Right renal pelvis (tissue), 4 donors: ENCODE measurements around the gene RSRP1. TPM values are rescaled to one million over a fixed set of nuclear protein-coding genes. Genes with fewer than 3 reads are reported as not detected.
A peak's percentile ranks its signal among the peaks of the same experiment; 100 is the strongest.

ENCODE experiments used
- DNase-seq, 4 donors: peaks; one replicate each; pipeline ENCODE4 v3.0.0-alpha.2; 2013; ENCODE audit warnings: low read depth in 4 of 4, low spot score in 3 of 4, missing footprints in 1 of 4
- polyA plus RNA-seq, 4 donors: library from polyadenylated mRNA; unstranded; fragments of 120-200 nt; gene quantifications; one replicate each; pipeline ENCODE4 v1.2.1, GENCODE V29; 2013; ENCODE audit not compliant: insufficient read length in 4 of 4

Gene RSRP1
- polyA plus RNA-seq, 4 donors, result 106 to 213 (median 137) TPM

DNA sequence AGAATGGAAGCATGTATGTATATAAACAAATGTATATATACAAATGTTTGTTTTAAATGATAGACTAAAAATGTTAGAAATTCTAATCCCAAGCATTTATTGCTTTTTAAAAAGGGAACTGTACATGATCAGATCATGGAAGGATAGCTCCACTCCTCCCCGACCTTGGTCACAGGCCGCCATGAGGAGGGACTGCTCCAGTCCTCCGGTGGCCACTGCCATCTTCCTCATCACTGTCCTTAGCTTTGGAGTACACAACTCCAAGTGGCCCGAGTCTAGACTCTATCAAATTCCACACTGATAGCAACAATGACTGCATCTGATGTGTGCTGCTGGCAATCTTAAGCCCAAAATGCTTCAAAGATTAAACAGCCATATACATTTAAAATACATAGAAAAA lies 24.6 kb downstream of the RSRP1 start:
- no peak for DNase-seq

DNA sequence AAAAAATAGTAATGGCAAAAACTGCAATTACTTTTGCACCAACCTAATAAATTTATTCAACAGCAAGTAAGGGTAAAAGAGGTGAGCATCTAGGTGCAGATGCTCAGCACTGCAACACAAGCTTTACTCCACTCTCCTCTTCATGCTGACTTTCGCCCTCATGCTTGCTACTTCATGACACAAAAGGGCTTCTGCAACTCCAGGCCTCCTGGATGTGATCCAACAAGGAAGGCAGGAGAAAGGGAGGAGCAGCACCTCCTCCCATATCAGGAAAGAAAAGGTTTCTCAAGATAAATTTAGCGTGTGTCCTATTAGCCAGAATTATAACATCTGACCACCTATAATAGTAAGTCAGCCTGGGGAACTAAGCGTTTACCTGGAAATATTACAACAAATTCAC lies 26.6 kb downstream of the RSRP1 start:
- DNase-seq, result no peak

DNA sequence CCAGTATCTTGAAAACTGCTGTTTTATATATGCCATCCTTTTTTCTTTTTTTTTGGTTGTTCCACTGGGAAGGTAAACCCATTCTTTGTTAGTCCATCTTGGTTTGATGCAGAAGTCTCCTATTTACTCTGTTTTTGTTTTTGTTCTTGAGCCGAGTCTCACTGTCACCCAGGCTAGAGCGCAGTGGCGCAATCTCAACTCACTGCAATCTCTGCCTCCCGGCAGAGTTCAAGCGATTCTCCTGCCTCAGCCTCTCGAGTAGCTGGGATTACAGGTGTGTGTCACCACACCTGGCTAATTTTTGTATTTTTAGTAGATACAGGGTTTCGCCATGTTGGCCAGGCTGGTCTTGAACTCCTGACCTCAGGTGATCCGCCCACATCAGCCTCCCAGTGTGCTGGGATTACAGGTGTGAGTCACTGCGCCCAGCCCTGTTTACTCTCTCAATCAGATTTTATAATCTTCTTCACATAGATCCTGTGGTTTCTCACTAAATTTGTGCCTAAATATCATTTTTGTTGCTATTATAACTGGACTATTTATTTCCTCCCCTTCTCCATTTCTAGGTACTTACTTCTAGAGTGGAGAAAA lies 27.5 kb downstream of the RSRP1 start:
- DNase-seq, result no peak

DNA sequence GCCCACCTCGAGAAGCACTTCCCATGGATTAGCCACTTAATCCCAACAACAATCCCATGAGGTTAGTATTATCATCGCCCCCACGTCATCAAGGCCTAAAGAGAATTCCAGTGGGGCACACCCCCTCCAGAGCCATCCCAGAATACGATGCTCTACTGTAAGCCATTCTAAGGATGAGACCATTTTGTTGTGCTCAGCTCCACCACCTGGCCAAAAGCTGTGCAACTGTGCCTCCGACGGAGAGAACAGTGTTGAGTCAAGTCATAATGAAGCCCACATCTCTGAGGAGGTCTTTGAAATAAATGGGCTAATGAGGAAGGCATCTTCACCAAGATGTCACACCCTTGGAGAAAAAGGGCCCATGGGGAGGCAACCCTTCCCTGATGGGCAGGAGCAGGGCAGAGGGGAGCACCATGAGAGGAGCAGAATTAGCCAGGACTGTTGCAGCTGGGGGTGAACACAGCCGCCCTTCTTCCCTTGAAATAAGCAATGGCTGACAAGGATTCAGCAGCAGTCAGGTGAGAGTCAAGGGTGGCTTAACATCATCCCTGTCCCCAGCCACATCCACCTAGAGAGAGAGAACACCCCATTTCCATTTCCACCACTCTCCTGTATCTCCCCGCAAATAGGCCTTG lies 29.5 kb downstream of the RSRP1 start:
- DNase-seq, result no peak

DNA sequence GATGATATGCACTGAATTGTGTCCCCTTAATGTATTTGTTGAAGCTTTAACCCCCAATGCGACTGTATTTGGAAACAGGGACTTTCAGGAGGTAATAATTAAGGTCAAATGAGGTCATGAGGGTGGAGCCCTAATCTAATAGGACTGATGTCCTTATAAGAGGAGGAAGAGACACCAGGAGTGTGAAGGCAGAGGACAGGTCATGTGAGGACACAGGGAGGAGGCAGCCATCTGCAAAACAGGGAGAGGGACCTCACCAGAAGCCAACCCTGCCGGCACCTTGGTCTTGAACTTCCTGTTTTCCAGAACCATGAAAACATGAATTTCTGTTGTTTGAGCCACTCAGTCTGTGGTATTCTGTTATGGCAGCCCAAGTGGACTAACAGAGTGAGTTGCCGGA lies 30.2 kb downstream of the RSRP1 start:
- no peak for DNase-seq

DNA sequence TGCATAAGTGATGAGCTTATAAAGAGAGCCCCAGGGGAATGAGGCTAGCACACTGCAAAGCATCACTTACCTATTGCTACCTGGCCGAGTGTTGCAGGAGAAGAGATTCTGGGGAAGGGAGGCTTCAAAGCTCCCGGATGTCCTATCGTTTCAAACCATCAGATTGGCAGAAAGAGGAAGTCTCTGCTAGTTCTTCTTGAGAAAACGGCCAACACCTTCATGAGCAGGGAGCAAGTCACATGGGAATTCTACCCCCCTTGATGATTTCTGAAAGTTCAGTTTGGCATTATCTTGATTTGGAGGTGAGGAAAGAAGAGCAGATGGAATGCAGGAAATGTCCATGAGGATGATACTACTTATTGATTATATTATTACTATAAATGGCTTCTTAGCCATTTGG lies 31.1 kb downstream of the RSRP1 start:
- no peak for DNase-seq

DNA sequence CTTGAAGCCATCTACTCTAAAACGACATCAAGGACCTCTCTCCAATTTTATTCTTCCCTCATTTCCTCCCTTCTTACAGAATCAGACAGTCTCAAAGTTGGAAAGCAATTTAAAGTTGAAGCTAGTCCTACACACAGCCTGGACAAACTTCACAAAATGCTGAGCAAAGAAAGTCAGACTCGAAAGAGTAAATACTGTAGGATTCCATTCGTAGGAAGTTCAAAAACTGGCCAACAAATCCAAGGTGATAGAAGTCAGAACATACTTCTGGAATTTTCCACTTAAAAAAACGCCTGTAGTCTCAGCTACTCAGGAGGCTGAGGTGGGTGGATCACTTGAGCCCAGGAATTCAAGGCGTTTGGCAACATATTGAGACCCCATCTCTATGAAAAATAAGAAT lies 34.5 kb downstream of the RSRP1 start:
- no peak for DNase-seq

DNA sequence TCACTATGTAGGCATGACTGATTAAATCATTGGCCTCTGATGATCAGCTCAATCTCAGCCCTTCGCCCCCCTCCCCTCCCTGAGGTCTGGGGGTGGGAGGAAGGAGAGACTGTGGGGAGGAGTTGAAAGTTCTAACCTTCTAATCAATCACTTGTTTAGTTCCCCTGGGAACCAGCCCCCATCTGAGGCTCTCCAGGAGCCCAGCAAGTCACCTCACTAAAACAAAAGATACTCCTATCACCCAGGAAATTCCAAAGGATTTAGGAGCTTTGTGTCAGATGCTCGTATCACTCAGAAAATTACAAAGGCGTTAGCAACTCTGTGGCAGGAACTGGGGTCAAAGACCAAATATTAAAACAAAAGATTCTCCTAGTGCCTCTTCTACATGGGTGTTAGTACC lies 36.5 kb downstream of the RSRP1 start:
- DNase-seq, result no peak

DNA sequence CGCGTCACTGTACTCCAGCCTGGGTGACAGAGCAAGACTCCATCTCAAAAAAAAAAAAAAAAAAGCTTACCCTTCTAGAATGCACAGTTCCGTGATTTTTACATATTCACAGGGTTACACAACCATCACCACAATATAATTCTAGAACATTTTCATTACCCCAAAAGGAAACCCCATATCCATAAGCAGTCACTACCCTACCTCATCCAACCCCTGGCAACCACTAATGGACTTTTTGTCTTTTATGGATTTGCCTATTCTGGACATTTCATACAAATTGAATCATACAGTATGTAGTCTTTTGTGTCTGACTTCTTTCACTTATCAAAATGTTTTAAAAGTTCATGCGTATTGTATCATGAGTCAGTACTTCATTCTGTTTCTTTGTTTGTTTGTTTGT lies 37.7 kb downstream of the RSRP1 start:
- no peak for DNase-seq

DNA sequence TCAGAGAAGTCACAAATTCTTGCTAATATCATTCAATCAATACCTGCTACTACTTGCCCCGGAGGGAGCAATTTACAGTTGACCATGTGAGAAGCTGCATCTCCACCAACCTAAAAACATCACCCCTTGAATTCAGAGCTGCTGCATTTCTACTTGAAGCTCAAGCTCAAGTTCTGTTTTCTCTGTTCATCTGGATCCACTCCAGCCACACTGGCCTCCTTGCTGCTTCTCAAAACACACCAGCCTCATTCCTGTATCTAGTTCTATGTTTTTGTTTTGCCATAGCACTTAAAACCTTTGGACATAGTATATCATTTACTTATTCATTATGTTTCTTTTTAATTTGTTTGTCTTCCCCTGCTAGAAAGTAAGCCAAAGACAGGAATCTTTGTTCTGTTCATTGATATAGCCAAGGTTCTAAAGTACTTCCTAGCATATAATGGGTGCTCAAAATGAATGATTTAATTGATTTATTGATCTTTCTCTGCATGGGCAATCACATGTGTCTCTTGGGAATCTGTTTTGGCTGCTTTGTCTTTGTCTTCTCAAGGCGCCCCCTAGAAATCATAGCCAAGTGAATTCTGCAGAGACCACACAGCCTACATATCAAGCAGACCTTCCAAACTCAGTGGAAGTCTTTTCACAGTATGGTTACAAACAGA lies 38.6 kb downstream of the RSRP1 start:
- DNase-seq, result no peak

DNA sequence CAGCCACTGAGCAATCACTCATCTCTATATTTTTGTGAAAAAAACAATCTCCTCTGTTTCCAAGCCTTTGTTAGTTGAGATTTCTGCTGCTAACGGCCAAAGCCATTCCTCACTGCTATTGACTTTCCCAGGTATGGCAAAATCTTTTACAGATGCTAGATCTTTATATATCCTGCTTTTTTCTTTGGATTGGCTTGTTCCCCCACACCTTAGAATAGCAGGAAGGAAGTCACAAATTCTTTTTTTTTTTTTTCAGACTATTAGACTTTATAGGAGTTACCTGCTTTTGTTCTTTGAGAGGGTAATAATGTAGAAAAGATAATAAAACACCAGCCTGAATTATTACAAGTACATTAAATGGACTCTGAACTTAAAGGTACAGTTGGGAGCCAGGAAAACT lies 39.2 kb downstream of the RSRP1 start:
- no peak for DNase-seq

DNA sequence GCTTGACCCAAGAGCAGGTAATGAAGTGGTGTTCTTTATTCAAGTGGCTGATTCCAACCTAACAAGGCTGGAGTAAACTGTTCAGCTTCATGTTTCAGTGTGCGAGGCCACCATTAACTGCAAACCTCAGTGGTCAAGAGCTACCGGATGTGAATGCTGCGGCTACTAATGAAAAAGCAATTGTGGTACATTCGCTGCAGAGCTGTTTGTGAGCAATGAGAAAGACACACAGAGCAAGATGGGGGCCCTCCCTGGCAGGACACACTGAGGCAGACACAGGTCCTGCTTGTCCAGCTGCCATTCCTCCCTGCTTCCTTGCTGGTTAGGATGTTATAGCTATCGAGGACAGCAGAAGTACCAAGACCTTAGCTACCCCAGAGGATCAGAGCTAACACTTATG lies 41.1 kb downstream of the RSRP1 start:
- no peak for DNase-seq

DNA sequence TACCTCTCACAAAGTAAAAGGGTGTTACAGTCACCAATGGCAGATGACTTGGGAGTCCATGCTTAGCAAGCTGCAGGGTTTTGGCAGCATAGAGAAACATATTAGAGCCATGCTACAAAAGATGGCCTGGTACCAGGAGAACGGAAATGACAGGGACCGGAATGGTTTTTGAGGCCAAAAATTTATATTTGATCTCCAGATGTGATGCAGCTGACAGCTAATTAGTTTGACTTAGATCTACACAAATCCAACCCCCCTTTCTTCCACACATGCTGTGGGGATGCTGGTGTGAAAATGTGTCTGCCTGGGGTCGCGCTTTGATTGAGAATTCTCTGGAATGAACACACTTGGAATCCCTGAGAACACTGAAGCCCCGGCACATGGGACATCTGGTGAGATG lies 41.5 kb downstream of the RSRP1 start:
- no peak for DNase-seq

DNA sequence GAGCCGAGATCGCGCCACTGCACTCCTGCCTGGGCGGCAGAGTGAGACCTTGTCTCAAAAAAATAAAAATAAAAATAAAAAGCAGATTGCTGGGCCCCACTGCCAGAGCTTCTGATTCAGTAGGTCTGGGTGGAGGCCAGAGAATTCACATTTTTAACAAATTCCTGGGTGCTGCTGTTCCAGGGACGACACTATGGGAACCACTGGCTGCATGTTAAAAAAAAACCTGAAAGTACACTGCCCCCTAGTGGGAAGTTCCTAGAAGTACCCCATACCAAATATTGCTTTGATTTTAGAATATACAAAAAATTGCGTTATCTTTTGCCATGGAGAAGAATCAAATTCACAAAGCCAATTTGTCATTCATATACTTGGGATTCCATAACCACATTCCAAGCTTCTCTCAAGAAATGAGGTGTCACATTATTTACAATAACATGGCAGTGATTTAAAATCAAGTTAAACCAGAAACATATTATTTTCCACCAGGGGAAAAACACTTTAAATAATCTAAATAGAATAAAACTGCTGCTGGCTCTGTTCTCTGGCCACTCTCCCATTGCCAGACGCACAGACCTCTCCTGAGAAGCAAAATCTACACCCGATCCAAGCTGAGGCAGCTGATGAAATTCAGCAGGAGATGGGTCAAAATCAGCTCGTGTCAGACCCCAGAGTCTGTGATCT lies 42.3 kb downstream of the RSRP1 start:
- DNase-seq, result no peak

DNA sequence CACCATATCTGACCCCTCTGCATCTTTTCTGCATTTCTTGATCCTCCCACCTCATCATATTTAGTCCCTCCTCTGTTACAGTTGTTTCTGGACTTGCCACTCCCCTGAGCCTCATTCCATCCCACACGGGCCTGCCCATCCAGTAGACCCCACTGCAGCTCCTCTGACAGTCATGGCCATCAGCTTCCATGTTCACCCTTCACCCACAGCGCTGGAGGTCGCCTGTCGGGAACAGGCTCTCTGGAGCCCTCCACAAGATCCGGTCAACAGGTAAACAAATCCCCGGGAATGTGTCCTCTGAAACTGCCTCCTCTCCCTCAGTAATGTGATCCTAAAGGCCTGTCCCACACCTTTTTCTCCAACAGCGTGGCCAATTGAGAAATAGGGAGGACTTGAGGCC lies 46.2 kb downstream of the RSRP1 start:
- no peak for DNase-seq

DNA sequence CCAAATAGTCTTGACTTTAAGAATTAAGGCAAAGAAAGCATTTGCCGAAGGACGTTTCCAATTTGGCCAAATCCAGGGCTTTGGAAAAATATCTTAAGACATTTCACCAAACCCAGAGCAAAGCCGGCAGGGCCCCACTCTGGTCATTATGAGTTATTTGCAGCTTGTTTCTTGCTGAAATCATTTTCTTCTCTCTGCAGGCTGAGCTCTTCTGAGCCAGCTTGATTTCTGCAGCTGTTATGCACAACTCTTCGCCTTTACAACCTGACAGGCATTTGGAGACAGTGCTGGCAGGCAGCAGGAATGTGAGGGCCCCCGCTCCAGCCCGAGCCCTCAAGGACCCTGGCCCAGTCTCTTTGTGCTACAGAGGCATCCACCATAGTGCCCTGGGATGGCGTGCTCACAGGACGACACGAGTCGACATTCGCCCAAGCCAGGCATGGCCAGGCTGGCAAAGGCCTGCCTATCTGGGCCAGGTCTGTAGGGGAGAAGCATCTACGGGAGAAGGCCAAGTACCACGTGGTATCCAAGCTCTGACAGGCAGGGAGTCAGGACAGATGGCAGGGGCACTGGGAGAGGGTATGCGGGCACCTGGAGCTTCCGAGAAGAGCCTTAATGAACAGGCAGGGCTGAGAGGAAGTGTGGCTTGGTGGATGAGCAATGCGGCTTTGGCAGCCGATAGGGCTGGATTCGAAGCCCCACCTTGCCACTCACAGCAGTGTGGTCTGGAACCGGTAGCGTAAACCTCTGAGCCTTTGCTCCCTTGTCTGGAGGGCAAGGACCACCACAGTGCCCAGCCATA lies 47.2 kb downstream of the RSRP1 start:
- DNase-seq, result no peak

DNA sequence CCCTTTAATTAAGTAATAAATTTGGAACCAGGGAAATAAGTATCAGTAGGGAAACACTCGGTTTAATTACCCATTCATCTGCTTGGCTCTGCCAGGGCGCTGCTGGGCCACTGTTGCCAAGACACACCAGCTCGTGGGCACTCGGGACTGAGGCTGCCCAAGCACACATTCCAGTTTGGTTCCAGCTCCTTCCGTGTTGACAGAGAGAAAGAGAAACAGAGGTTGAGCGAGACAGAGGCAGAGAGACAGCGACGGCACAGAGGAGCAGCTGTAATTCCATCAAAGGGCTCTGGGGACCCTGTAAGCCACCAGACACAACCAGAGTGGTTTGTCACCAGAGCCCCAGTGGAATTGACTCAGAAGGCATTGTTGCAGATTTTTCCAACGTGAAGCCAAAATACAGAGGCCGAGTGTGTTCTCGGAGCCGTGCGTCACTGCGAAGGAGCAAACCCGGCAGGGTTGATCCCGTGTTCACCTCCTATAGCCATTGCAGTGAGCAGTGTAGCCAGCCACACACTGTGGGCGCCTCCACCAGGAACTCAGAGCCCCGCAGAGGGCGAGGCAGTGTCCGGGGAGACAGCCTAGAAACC lies 48.5 kb downstream of the RSRP1 start:
- no peak for DNase-seq

DNA sequence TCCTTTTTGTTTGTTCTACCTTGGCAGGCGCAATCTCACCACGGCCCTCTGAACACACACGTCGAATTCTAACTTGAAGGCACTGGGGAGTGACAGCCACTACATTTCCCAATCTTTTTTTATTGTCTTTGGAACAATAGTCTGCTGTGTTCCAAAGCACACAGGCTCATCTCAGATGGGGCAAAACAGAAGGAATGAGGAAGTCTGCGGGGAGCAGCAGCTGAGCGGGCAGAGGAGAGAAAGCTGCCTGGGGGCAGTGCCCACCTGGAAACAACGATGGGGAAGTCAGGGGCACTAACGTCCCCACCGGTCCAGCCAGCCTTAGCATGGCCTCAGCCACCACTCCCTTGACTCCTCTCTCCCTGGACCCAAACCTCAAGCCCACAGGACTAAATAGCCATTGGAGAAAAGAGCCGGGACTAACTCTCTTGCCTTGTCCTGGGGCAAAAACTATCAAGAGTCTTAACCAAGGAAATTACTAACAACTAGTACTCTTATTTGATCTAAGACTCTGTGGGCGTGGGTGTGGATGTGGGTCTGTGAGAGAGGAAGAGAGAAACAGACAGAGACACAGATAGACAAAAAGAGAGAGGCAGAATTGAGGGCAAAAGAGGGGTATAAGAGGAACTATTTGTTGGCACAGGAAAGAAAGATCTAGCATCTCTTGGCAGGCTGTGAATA lies 49.1 kb downstream of the RSRP1 start:
- no peak for DNase-seq

DNA sequence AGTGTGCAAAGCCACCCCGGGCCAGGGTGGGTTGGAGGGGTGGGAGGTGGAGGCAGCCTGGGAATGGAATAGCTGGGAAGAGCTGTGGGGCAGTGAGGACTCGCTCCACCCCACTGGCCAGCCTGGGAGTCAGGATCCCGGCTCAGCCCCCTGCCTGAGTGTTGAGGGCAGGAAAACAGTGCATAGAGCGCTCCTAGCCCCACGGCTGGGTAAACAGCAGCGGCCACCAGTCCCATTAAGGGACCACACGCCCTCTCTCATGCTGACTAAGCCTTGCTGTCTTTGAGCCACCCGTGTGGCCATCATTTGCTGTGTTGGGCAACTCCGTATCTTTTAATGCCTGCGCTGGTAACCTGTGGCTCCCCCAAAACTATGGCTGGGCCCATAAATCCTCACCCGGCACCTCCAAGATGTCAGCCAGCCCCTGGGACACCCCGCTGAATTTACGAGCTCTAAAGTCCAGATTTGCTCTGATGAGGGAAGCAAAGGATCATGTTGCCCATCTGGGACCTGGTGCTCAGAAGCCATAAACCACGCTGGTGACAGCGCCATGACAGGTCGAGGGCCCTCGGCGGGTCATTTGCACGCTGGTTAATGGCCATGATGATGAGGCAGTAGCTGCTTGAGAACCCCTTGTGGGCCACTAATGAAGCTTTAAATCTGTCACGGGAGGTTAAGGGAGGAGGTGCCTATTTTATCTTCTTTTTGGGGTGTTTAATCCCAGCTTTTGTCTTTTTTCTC lies 49.8 kb downstream of the RSRP1 start:
- DNase-seq, result peak in 1 of 4 donors; percentile 62
